HepG2 (cell line): Measurements from ENCODE around the gene TXNRD2. TPM values are rescaled to one million over a fixed set of nuclear protein-coding genes. Genes with fewer than 3 reads are reported as not detected.
A peak's percentile ranks its signal among the peaks of the same experiment; 100 is the strongest.

ENCODE experiments used
- CENPX ChIP-seq: sonication (generic); formaldehyde crosslinking; IDR thresholded peaks from 2 replicates; pipeline ENCODE4 v1.9.0; 2021; ENCODE audit warnings: mild to moderate bottlenecking, missing genetic modification reagents, moderate library complexity
- IRF9 ChIP-seq: sonication (generic); formaldehyde crosslinking; IDR thresholded peaks from 2 replicates; pipeline ENCODE4 v1.8.0; 2022; ENCODE audit warnings: missing genetic modification reagents, mild to moderate bottlenecking, borderline replicate concordance
- MED8 ChIP-seq: sonication (generic); formaldehyde crosslinking; IDR thresholded peaks from 2 replicates; pipeline ENCODE4 v1.8.1; 2023; ENCODE audit warnings: mild to moderate bottlenecking, missing genetic modification reagents; ENCODE audit not compliant: insufficient replicate concordance
- MNT ChIP-seq: fragments of 450-650 bp; IDR thresholded peaks from 2 replicates; pipeline ENCODE4 v1.6.1; 2016
- NCOA5 ChIP-seq: sonication (generic); formaldehyde crosslinking; IDR thresholded peaks from 2 replicates; pipeline ENCODE4 v1.4.0; 2020; ENCODE audit warnings: missing genetic modification reagents
- ZBTB40 ChIP-seq, 2 experiments: fragments of 450-650 bp in 1 of 2; sonication (generic) in 1 of 2; formaldehyde crosslinking in 1 of 2; IDR thresholded peaks; 2 replicates each; pipeline versions ENCODE4 v1.6.1 to v1.8.0; 2016 to 2022; ENCODE audit warnings: antibody characterized with exemption in 1 of 2, mild to moderate bottlenecking in 1 of 2, missing genetic modification reagents in 1 of 2
- ZNF512 ChIP-seq: sonication (generic); formaldehyde crosslinking; IDR thresholded peaks from 2 replicates; pipeline ENCODE4 v1.4.0; 2020; ENCODE audit warnings: mild to moderate bottlenecking, missing genetic modification reagents
- ZNF556 ChIP-seq: sonication (generic); formaldehyde crosslinking; IDR thresholded peaks from 2 replicates; pipeline ENCODE4 v1.4.0; 2020; ENCODE audit warnings: mild to moderate bottlenecking, missing genetic modification reagents, borderline replicate concordance
- polyA plus RNA-seq, 8 experiments: library from polyadenylated mRNA; depleted of rRNA in 3 of 8; stranded (reverse) in 7 of 8; unstranded in 1 of 8; fragments of >200 nt; fragmentation: Illumina TruSeq in 4 of 8; extraction: Trizol in 4 of 8; gene quantifications; 2 replicates each; pipeline versions ENCODE4 v1.2.1 to v1.2.3, GENCODE V29; 2011 to 2016; ENCODE audit warnings: low read depth in 4 of 8, missing spikeins in 1 of 8, mixed read lengths in 1 of 8; ENCODE audit not compliant: insufficient read depth in 1 of 8
- total RNA-seq, 5 experiments: library from RNA; depleted of rRNA; stranded (reverse); fragments of >200 nt; fragmentation: Illumina TruSeq; extraction: Trizol; gene quantifications; 2 replicates each; pipeline ENCODE4 v1.2.3, GENCODE V29; 2016; ENCODE audit warnings: low read depth in 1 of 5

The TXNRD2 gene
- total and polyA plus RNA-seq, 2 of the 13 experiments (the other 11 are each of a cell fraction or from before 2014, with no cell fraction given): 17.5 to 18.6 TPM

GRCh38 chr22:19855504-19856409, 85.9 kb downstream of the TXNRD2 start (continued):
- TF ChIP-seq MNT (no peak), ZBTB40 (IDR thresholded peaks at IDR 0.05) (no peak), ZBTB40 (CRISPR knock-in tag; IDR thresholded peaks at IDR 0.05) (no peak), ZNF556 (CRISPR knock-in tag) (no peak), IRF9 (no peak), MED8 (CRISPR knock-in tag) (no peak), NCOA5 (CRISPR knock-in tag) (no peak), ZNF512 (CRISPR knock-in tag) (0 out of 2 replicates have a peak, but pooled peaks have one; percentile 61), CENPX (CRISPR knock-in tag) (no peak)
